HEK293T (cell line): ENCODE results near the gene NGRN.
A peak's percentile ranks its signal among the peaks of the same experiment; 100 is the strongest.

Source experiments
- CTCF ChIA-PET: fragments of 350-600 bp; formaldehyde crosslinking; extraction: SDS; loops from one replicate; lab custom pipeline; 2021; ENCODE audit warnings: antibody characterized with exemption, inconsistent platforms; lab: Yijun Ruan, JAX
- POLR2A ChIA-PET: fragments of 350-600 bp; formaldehyde crosslinking; extraction: SDS; loops from one replicate; lab custom pipeline; 2020; ENCODE audit warnings: antibody characterized with exemption, inconsistent platforms; lab: Yijun Ruan, JAX
- DNase-seq: peaks from one replicate; pipeline ENCODE4 v3.0.0; 2012; ENCODE audit warnings: mixed read lengths; ENCODE audit errors: extremely low spot score
- BHLHE40 ChIP-seq: fragments of 450-650 bp; IDR thresholded peaks from 2 replicates; pipeline ENCODE4 v1.6.1; 2016; ENCODE audit warnings: mild to moderate bottlenecking, moderate library complexity, borderline replicate concordance
- CTBP1 ChIP-seq: fragments of 450-650 bp; IDR thresholded peaks from 2 replicates; pipeline ENCODE4 v1.6.1; 2016; ENCODE audit warnings: borderline replicate concordance
- ELF4 ChIP-seq: fragments of 450-650 bp; IDR thresholded peaks from 2 replicates; pipeline ENCODE4 v1.6.1; 2017; ENCODE audit warnings: antibody characterized with exemption
- FOXA1 ChIP-seq: fragments of 450-650 bp; IDR thresholded peaks from 2 replicates; pipeline ENCODE4 v1.6.1; 2016; ENCODE audit warnings: mild to moderate bottlenecking
- FOXK2 ChIP-seq: fragments of 450-650 bp; IDR thresholded peaks from 2 replicates; pipeline ENCODE4 v1.6.1; 2016; ENCODE audit warnings: mild to moderate bottlenecking
- FOXM1 ChIP-seq: fragments of 450-650 bp; IDR thresholded peaks from 2 replicates; pipeline ENCODE4 v1.6.1; 2017; ENCODE audit warnings: mild to moderate bottlenecking, borderline replicate concordance
- HDGF ChIP-seq: fragments of 450-650 bp; IDR thresholded peaks from 2 replicates; pipeline ENCODE4 v1.6.1; 2017; ENCODE audit warnings: antibody characterized with exemption, borderline replicate concordance
- L3MBTL2 ChIP-seq: fragments of 450-650 bp; conservative IDR thresholded peaks from 2 replicates; pipeline ENCODE4 v1.6.1; 2016; ENCODE audit warnings: mild to moderate bottlenecking
- LEF1 ChIP-seq: fragments of 450-650 bp; IDR thresholded peaks from 2 replicates; pipeline ENCODE4 v1.6.1; 2017; ENCODE audit warnings: mild to moderate bottlenecking, borderline replicate concordance
- NFRKB ChIP-seq: fragments of 450-650 bp; IDR thresholded peaks from 2 replicates; pipeline ENCODE4 v1.6.1; 2016; ENCODE audit warnings: mild to moderate bottlenecking, moderate library complexity
- SP1 ChIP-seq: fragments of 450-650 bp; IDR thresholded peaks from 2 replicates; pipeline ENCODE4 v1.6.1; 2017
- SUZ12 ChIP-seq: fragments of 450-650 bp; IDR thresholded peaks from 2 replicates; pipeline ENCODE4 v1.6.1; 2016; ENCODE audit warnings: mild to moderate bottlenecking
- TARDBP ChIP-seq: fragments of 450-650 bp; IDR thresholded peaks from 2 replicates; pipeline ENCODE4 v1.6.1; 2016
- ZNF384 ChIP-seq: fragments of 450-650 bp; IDR thresholded peaks from 2 replicates; pipeline ENCODE4 v1.6.1; 2016
- TF ChIP-seq, protein P1 (sequence below): fragments of 450-650 bp; IDR thresholded peaks from 2 replicates; pipeline ENCODE4 v1.6.1; 2016

The NGRN gene

DNA sequence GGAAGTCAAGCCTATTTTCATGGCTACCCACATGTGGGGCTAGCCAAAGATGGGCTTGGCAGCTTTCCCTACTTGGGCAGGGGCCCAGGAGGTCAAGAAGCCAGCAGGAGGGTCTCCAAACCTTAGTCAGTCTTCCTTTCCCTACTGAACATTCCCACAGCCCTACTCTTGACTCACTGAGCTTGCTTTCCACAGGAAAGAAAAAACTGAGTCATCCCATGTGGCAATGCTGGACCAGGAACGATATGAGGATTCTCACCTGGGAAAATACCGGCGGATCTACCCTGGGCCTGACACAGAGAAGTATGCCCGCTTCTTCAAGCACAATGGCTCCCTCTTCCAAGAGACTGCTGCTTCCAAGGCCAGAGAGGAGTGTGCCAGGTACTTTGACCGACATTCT is 3.7 kb upstream of the NGRN start:
- DNase-seq, result no peak
- CTCF ChIA-PET, result interaction anchor here (0.7 to 1.6 kb wide), 2 partner anchors 41 to 418 kb away, joined by 3 to 7 read pairs; no protein-coding TSS in a partner anchor
- POLR2A ChIA-PET, result interaction anchor here (1.9 to 3.3 kb wide), 3 partner anchors 10 to 28 kb away, joined by 6 to 18 read pairs (median 11); partner anchors contain the start of genes CIB1, GDPGP1 and TTLL13
- TF ChIP-seq FOXA1 (no peak), ZNF384 (no peak)
- TF ChIP-seq, protein P1, sequence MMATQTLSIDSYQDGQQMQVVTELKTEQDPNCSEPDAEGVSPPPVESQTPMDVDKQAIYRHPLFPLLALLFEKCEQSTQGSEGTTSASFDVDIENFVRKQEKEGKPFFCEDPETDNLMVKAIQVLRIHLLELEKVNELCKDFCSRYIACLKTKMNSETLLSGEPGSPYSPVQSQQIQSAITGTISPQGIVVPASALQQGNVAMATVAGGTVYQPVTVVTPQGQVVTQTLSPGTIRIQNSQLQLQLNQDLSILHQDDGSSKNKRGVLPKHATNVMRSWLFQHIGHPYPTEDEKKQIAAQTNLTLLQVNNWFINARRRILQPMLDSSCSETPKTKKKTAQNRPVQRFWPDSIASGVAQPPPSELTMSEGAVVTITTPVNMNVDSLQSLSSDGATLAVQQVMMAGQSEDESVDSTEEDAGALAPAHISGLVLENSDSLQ, result no peak

DNA sequence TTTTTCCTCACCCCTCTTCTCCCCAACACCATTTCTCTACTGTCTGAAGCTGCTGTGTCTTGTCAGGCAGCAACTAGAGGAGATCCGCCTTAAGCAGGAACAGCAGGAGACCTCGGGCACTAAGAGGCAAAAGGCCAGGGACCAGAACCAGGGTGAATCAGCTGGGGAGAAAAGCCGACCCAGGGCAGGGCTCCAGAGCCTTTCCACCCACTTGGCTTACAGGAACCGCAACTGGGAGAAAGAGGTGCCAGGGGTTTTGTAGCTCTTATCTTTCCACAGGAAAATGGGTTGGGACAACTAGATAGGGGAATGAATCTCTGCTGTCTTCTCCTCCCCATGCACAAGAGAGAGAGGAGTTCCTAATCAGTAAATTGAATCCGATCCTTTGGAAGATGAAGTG is 3.0 kb upstream of the NGRN start:
- no peak for TF ChIP-seq FOXK2
- TF ChIP-seq, protein P1, result no peak
- no peak for TF ChIP-seq LEF1
- no peak for TF ChIP-seq FOXM1
- TF ChIP-seq TARDBP, result no peak
- no peak for TF ChIP-seq SP1
- no peak for TF ChIP-seq CTBP1
- no peak for TF ChIP-seq ELF4
- DNase-seq, result no peak
- ChIA-PET POLR2A (interaction anchor here (1.9 to 3.3 kb wide), 3 partner anchors 10 to 29 kb away, joined by 6 to 18 read pairs (median 11); partner anchors contain the start of genes CIB1, GDPGP1 and TTLL13), CTCF (interaction anchor here (0.7 to 1.6 kb wide), 2 partner anchors 41 to 418 kb away, joined by 3 to 7 read pairs; no protein-coding TSS in a partner anchor)

DNA sequence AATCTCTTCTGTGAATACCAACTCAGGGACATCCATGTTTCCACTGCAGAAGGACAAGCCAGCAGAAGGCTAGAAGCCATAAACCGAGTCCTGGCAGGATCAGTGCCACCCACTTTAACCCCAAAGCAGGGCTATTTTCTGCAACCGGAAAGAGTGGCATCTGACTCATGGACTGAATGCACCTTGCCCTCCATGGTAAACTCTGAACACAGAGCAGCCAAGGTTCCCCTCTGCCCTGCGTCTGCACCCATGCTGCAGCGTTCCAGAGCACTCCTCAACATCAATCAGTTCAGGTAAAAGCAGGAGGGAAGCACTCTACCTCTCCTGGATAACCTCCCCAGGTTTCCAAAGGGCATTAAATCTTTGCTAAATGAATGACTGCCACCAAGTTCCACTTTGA is 801 bp upstream of the NGRN start:
- TF ChIP-seq SP1 (no peak), SUZ12 (no peak), BHLHE40 (no peak), ELF4 (no peak)
- TF ChIP-seq, protein P1, result no peak
- DNase-seq, result no peak
- ChIA-PET CTCF (no interaction called here), POLR2A (interaction anchor here (1.2 kb wide), 1 partner anchor 13 kb away, joined by 3 read pairs; no protein-coding TSS in a partner anchor)

DNA sequence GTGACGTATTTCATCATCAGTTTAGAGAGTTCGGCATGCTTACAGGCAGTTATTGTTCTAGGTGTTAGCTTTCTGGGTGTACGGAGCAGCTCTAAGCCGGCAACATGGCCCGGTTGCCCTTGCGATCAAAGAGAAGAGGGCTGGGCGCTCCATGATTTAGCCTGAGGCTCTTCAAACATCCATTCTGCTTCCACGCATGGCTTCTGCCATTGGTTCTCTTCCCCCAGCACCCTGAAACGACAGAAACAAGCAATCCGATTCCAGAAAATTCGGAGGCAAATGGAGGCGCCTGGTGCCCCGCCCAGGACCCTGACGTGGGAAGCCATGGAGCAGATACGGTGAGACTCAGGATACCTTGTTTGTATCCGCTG is 574 bp downstream of the NGRN start:
- POLR2A ChIA-PET, result interaction anchor here (0.8 to 2.3 kb wide), 14 partner anchors 8 to 252 kb away, joined by 3 to 32 read pairs (median 4); partner anchors contain the start of genes CIB1, GDPGP1, IQGAP1 and SEMA4B

DNA sequence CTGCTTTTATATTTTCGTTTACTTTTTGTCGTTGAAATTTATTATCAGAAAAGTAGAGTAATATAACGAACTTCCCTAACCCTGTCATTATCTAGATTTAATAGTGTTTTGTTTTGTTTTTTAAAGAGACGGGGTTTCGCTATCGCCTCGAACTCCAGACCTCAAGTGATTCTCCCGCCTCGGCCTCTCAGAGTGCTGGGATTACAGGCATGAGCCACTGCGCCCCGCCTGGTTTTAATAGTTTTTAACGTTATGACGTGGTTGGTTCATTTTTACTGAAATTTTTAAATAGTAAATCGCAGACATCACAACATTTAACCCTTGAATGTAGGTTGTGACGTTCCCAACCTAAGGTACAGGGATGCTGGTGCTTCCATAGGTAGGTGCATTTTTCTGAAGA is 1.0 kb downstream of the NGRN start:
- ChIA-PET POLR2A (interaction anchor here (0.9 to 2.3 kb wide), 9 partner anchors 10 to 33 kb away, joined by 4 to 32 read pairs (median 6); partner anchors contain the start of genes CIB1, GDPGP1 and TTLL13), CTCF (no interaction called here)
- DNase-seq, result no peak
- TF ChIP-seq TARDBP, result no peak
- no peak for TF ChIP-seq HDGF
- peak; percentile 74 for TF ChIP-seq L3MBTL2

More for the DNA sequence above, 574 bp downstream of the NGRN start:
- DNase-seq, result peak; percentile 37
- CTCF ChIA-PET, result interaction anchor here (1.0 kb wide), 1 partner anchor 17 kb away, joined by 5 read pairs; the partner anchor contains the start of gene TTLL13
- no peak for TF ChIP-seq FOXK2
- TF ChIP-seq ZNF384, result no peak
- no peak for TF ChIP-seq L3MBTL2
- TF ChIP-seq FOXA1, result no peak
- TF ChIP-seq NFRKB, result no peak
- TF ChIP-seq ELF4, result no peak
- TF ChIP-seq SUZ12, result no peak

DNA sequence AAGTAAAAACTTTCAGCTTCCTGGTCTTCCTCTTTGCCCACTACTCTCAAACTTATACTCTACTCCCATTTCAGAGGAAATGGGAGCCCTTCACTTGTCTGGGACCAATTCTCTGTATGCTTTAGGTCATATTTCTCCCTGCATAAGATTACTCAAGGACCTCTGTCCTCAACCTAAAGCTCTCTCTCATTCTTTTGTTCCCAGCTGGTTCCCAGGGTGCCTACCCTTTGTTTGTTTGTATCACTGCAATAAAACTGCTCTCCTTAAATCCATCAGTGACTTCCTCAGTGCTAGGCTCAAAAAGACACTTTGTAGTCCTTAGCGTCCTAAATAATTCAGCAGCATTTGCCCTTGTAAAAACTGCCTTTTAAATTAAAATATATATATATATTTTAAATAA is 2.9 kb downstream of the NGRN start:
- CTCF ChIA-PET, result interaction anchor here (0.9 to 2.0 kb wide), 3 partner anchors 19 to 25 kb away, joined by 3 to 5 read pairs (median 3); partner anchors contain the start of gene TTLL13
- TF ChIP-seq, protein P1, result peak; percentile 20; the same call in 1 of the 2 replicates
- TF ChIP-seq ELF4, result no peak
- no peak for DNase-seq
- POLR2A ChIA-PET, result interaction anchor here (0.7 to 2.2 kb wide), 6 partner anchors 9 to 68 kb away, joined by 3 to 6 read pairs (median 4); partner anchors contain the start of genes CIB1, GDPGP1, SEMA4B and TTLL13

DNA sequence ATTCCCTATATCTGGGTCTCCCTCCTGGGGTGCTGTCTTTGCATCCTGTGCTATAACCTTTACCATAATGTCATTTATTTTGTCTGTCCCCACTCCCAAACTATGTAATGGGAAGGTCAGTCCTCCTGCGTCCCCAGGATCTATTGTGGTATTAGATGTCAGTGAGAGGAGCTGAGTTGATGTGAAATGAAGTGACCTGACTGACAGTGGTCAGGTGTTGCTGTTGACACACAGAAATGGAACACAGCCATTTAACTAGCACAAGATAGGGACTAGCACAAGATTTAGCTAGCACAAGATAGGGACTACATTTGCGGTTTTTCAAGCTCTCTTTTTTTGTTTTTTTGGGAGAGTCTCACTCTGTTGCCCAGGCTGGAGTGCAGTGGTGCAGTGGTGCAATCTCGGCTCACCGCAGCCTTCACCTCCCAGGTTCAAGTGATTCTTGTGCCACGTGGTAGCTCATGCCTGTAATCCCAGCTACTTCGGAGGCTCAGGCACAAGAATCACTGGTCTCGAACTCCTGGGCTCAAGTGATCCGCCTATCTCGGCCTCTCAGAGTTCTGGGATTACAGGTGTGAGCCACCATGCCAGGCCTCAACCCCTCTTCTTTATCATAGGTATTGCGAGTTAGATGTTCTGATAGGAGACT is 5.2 kb downstream of the NGRN start:
- no peak for TF ChIP-seq FOXA1
- ChIA-PET CTCF (interaction anchor here (2.1 kb wide), 1 partner anchor 23 kb away, joined by 7 read pairs; no protein-coding TSS in a partner anchor), POLR2A (interaction anchor here (0.8 kb wide), 1 partner anchor 21 kb away, joined by 3 read pairs; the partner anchor contains the start of gene TTLL13)
- no peak for DNase-seq
